Breast epithelium (tissue), 3 donors: ENCODE data around the gene CHCHD6.

Experiments used
- POLR2A ChIP-seq: fragments of 450-650 bp; IDR thresholded peaks from one replicate; pipeline ENCODE4 v1.6.1; 2016; ENCODE audit warnings: antibody characterized with exemption, mild to moderate bottlenecking, moderate library complexity
- POLR2AphosphoS5 ChIP-seq, 3 donors: sonication (generic); formaldehyde crosslinking; IDR thresholded peaks; one replicate each; pipeline ENCODE4 v1.6.1; 2017; ENCODE audit warnings: antibody characterized with exemption in 3 of 3
- TF ChIP-seq, protein P1 (sequence below), 3 donors: fragments of 450-650 bp; IDR thresholded peaks; one replicate each; pipeline ENCODE4 v1.5.1; 2016 to 2017; ENCODE audit warnings: antibody characterized with exemption in 3 of 3, mild to moderate bottlenecking in 3 of 3, moderate library complexity in 3 of 3

DNA sequence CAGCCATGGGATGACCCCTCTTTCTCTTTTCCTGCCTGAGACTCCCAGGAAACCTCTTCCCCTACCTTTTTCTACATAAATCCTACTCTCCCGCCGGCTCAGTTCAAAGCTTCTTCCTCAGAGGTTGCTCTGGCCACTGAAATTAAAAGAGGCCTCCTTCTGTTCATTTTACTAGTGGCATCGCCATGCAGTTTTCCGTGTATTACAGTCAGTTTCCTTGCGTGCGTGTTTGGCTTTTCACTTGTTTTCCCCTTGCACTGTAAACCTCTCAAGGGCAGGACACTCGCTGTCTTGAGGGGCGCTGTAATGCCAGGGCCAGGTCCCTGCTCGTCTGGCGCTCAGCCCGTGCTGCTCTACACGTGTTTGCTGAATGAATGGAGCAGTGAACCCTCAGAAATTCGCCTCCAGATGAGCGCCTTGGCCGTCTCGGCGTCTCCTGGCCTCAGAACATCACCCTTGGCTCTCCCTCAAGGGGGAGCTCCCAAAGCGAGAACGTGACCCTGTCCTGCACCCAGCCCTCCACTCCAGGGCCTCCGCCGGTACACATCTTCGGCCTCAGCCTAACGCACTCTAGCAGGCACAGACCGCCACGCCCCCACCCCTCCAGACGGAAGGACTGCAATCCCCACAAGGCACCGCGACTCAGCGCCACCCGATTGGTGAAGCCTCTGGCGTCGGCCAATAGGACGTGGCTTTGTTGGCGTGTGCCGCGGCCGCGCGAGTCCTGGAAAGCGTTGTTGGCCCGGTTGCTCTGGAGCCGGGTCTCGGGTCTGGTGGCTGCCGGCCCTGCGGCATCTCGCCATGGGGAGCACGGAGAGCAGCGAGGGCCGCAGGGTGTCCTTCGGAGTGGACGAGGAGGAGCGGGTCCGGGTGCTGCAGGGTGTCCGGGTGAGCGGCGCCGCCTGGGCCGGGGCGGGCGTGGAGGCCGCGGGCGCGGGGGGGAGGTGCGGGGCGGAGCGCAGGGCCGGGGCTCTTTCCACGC lies at the start of gene CHCHD6:
- TF ChIP-seq POLR2A (no peak), POLR2AphosphoS5 (IDR thresholded peaks at IDR 0.05) (peak in 2 of 3 donors; percentile 51 to 53)
- TF ChIP-seq, protein P1, sequence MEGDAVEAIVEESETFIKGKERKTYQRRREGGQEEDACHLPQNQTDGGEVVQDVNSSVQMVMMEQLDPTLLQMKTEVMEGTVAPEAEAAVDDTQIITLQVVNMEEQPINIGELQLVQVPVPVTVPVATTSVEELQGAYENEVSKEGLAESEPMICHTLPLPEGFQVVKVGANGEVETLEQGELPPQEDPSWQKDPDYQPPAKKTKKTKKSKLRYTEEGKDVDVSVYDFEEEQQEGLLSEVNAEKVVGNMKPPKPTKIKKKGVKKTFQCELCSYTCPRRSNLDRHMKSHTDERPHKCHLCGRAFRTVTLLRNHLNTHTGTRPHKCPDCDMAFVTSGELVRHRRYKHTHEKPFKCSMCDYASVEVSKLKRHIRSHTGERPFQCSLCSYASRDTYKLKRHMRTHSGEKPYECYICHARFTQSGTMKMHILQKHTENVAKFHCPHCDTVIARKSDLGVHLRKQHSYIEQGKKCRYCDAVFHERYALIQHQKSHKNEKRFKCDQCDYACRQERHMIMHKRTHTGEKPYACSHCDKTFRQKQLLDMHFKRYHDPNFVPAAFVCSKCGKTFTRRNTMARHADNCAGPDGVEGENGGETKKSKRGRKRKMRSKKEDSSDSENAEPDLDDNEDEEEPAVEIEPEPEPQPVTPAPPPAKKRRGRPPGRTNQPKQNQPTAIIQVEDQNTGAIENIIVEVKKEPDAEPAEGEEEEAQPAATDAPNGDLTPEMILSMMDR (IDR thresholded peaks at IDR 0.05) = no peak
